Stimulated activated CD8-positive, alpha-beta memory T cell treated with anti-CD3 and anti-CD28 coated beads, Interleukin-15, amount 100 ng/mL, for 48 hours (primary cell): ENCODE measurements around the gene SLC66A3.
"Not testable (repeated sequence)": the region's sequence is repeated elsewhere in the genome, so short reads cannot be mapped to it uniquely, and the experiment has no call there.

Experiments
- DNase-seq, 2 donors: peaks; one replicate each; pipeline ENCODE4 v3.0.0-alpha.2; 2020; ENCODE audit warnings: low read depth in 2 of 2

The SLC66A3 gene

GRCh38 chr2:11163439-11164317 is 8.4 kb downstream of the SLC66A3 start:
- no peak for DNase-seq

- not testable (repeated sequence) for DNase-seq
These were observed 9.8 kb downstream of the SLC66A3 start for GRCh38 chr2:11165046-11165445.

GRCh38 chr2:11166476-11166875 is 11.2 kb downstream of the SLC66A3 start:
- no peak for DNase-seq

GRCh38 chr2:11168488-11168887 is 13.2 kb downstream of the SLC66A3 start:
- DNase-seq = no peak

- DNase-seq = no peak
These were observed 14.1 kb downstream of the SLC66A3 start for GRCh38 chr2:11169333-11169732.

- no peak for DNase-seq
These were observed 19.0 kb downstream of the SLC66A3 start for GRCh38 chr2:11174222-11174621.

GRCh38 chr2:11175293-11175795 is 20.1 kb downstream of the SLC66A3 start:
- DNase-seq = no peak

GRCh38 chr2:11177871-11178690 is 22.8 kb downstream of the SLC66A3 start:
- no peak for DNase-seq

- DNase-seq = no peak
These were observed 23.9 kb downstream of the SLC66A3 start for GRCh38 chr2:11179196-11179595.

GRCh38 chr2:11179899-11180298 is 24.6 kb downstream of the SLC66A3 start:
- no peak for DNase-seq

GRCh38 chr2:11180653-11181052 is 25.4 kb downstream of the SLC66A3 start:
- no peak for DNase-seq

- no peak for DNase-seq
These were observed 27.7 kb downstream of the SLC66A3 start for GRCh38 chr2:11182951-11183350.

- DNase-seq = no peak
These were observed 30.9 kb downstream of the SLC66A3 start for GRCh38 chr2:11186145-11186544.

GRCh38 chr2:11187083-11187619 is 31.9 kb downstream of the SLC66A3 start:
- no peak for DNase-seq

- DNase-seq = no peak
These were observed 32.5 kb downstream of the SLC66A3 start for GRCh38 chr2:11187731-11188130.

GRCh38 chr2:11196246-11196645 is 41.0 kb downstream of the SLC66A3 start:
- no peak for DNase-seq

GRCh38 chr2:11200651-11201050 is 45.4 kb downstream of the SLC66A3 start:
- DNase-seq = no peak

- DNase-seq = no peak
These were observed 46.7 kb downstream of the SLC66A3 start for GRCh38 chr2:11201969-11202368.

GRCh38 chr2:11203480-11203879 is 48.2 kb downstream of the SLC66A3 start:
- DNase-seq = no peak

- DNase-seq = no peak
These were observed 52.8 kb downstream of the SLC66A3 start for GRCh38 chr2:11208083-11208482.

GRCh38 chr2:11212645-11213044 is 57.4 kb downstream of the SLC66A3 start:
- no peak for DNase-seq

GRCh38 chr2:11213090-11213638 is 57.9 kb downstream of the SLC66A3 start:
- DNase-seq = no peak
